ENCODE results near the gene TMEM132D. TPM values are rescaled to one million over a fixed set of nuclear protein-coding genes. Genes with fewer than 3 reads are reported as not detected.
A peak's percentile ranks its signal among the peaks of the same experiment; 100 is the strongest.
"Not testable (repeated sequence)": the region's sequence is repeated elsewhere in the genome, so short reads cannot be mapped to it uniquely, and the experiment has no call there.

The TMEM132D gene
- total RNA-seq, 1 donor from 2014 or later = 0.19 TPM

DNA sequence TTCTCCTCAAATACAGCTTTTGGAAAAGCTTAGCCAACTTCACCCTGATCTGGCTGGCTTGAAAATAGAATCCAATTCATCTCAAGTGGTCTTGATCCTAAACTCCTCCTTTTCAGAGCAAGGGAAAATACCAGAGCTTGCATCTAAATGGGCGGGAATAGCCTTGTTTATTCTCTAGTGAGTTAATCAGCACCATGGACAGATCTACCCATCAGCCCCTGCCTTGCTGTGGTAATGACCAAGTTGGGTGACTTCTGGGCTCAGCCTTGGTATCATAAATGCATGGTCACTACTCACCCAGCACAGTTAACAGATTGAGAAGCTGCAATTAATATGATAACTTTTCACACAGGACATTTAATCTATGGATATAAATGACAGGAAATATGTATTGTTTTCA is 853.9 kb downstream of the TMEM132D start:
- Mint-ChIP-seq H3K4me3 (no peak overlapping the region), H3K9me3 (no peaks in the 10 kb centered on the region), H3K4me1 (peaks cover 4% of the 10 kb centered on the region), H3K36me3 (ENCODE audit: low read depth) (no peaks in the 10 kb centered on the region), H3K27me3 (ENCODE audit: low read depth) (peaks cover 47% of the 10 kb centered on the region), H3K27ac (ENCODE audit: unreplicated experiment) (no peak overlapping the region)
- TF ChIP-seq, protein P1, sequence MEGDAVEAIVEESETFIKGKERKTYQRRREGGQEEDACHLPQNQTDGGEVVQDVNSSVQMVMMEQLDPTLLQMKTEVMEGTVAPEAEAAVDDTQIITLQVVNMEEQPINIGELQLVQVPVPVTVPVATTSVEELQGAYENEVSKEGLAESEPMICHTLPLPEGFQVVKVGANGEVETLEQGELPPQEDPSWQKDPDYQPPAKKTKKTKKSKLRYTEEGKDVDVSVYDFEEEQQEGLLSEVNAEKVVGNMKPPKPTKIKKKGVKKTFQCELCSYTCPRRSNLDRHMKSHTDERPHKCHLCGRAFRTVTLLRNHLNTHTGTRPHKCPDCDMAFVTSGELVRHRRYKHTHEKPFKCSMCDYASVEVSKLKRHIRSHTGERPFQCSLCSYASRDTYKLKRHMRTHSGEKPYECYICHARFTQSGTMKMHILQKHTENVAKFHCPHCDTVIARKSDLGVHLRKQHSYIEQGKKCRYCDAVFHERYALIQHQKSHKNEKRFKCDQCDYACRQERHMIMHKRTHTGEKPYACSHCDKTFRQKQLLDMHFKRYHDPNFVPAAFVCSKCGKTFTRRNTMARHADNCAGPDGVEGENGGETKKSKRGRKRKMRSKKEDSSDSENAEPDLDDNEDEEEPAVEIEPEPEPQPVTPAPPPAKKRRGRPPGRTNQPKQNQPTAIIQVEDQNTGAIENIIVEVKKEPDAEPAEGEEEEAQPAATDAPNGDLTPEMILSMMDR (conservative IDR thresholded peaks at IDR 0.05) = no peak
- peak; percentile 29 for DNase-seq (ENCODE audit: low read depth, low spot score)

DNA sequence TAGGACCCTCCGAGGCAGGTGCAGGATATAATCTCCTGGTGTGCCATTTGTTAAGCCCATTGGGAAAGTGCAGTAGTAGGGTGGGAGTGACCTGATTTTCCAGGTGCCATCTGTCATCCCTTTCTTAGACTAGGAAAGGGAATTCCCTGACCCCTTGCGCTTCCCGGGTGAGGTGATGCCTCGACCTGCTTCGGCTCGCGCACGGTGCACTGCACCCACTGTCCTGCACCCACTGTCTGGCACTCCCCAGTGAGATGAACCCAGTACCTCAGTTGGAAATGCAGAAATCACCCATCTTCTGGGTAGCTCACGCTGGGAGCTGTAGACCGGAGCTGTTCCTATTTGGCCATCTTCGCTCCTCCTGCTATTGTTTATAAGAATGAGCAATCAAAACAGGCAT is 860.5 kb downstream of the TMEM132D start:
- not testable (repeated sequence) for H3K4me1 Mint-ChIP-seq; DNase-seq (ENCODE audit: low read depth, low spot score); H3K27ac Mint-ChIP-seq (ENCODE audit: unreplicated experiment); H3K4me3 Mint-ChIP-seq; H3K36me3 Mint-ChIP-seq (ENCODE audit: low read depth); H3K9me3 Mint-ChIP-seq
- H3K27me3 Mint-ChIP-seq (ENCODE audit: low read depth) = peaks cover 56% of the 10 kb centered on the region

DNA sequence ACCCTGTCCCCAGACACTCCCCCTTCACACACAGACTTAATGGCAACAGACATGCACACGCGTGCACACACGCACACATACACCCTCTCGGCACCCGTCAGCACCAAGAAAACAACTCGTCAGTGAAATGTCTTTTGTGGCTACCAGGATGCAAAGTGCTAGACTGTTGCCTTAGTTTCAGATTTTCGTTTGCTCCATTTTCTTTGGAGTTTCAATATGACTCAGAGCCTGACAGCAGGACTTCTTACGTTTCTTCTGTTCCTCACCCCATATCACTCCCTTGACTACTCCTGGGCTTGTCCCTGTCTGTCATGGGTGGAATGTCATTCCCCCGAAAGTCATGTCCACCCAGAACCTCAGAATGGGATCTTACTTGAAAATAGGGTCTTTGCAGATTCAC is 867.7 kb downstream of the TMEM132D start:
- Mint-ChIP-seq H3K9me3 (no peaks in the 10 kb centered on the region), H3K4me3 (no peak overlapping the region), H3K36me3 (ENCODE audit: low read depth) (no peaks in the 10 kb centered on the region), H3K4me1 (peaks cover 6% of the 10 kb centered on the region), H3K27me3 (ENCODE audit: low read depth) (peaks cover 15% of the 10 kb centered on the region), H3K27ac (ENCODE audit: unreplicated experiment) (no peak overlapping the region)
- no peak for DNase-seq (ENCODE audit: low read depth, low spot score)
- TF ChIP-seq, protein P1 (conservative IDR thresholded peaks at IDR 0.05) = no peak

DNA sequence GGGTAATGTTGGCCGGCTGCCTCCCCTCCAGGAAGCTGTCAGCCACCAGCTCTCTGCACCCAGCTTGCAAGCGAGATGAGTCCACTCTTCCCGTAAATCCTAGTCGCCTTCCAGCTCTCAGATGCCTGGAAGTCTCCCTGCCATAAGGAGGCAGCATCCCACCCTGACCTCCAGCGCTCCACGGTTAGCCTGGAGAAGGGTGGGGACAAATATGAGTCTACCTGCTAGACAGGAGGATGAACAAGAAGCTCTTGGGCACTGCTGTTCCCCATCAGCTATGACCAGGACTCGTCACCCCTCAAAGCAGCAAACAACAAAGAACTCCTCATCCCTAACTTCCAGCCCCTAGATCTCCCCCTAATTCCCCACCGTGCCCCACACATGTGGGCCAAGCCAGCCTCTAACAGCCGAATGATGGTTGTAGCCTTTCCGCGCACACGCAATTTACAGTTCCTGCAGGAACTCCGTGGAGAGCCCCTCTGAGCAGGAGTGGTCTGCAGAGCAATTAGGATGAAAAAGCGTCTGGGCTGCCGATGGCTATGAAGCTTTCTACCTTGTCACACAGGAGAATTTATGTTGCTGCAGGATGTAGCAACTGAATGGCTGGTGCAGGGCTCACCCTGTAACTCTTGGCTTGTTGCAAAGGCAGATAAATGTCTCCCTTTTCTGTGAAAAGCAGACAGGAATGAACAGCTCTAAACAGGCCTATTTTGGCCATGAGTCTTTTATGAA is 869.1 kb downstream of the TMEM132D start:
- peaks cover 4% of the 10 kb centered on the region for H3K27me3 Mint-ChIP-seq (ENCODE audit: low read depth)
- H3K4me3 Mint-ChIP-seq = no peak overlapping the region
- no peak overlapping the region for H3K27ac Mint-ChIP-seq (ENCODE audit: unreplicated experiment)
- peaks cover 6% of the 10 kb centered on the region for H3K4me1 Mint-ChIP-seq
- H3K9me3 Mint-ChIP-seq = no peaks in the 10 kb centered on the region
- TF ChIP-seq, protein P1 (conservative IDR thresholded peaks at IDR 0.05) = no peak
- DNase-seq (ENCODE audit: low read depth, low spot score) = no peak
- no peaks in the 10 kb centered on the region for H3K36me3 Mint-ChIP-seq (ENCODE audit: low read depth)

DNA sequence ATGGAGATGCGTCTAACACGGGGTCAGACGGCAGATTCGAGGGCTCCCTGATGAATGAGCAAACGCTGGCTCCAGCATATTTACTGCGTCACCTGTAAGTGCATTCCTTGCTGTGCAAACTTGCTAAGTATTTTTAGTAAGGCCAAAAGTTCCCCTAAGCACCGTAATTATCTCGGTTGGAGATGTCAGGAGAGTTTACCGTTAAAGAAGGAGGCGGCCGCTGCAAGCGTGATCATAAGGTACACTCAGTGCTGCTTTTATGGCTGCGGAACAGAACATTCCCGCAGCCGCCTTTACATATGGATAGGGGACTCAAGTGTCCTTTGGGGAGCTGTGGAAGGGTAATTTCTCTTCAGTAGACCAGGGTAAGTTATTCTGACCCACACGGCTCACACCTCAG is 875.0 kb downstream of the TMEM132D start:
- Mint-ChIP-seq H3K4me1 (peaks cover 6% of the 10 kb centered on the region), H3K27me3 (ENCODE audit: low read depth) (no peaks in the 10 kb centered on the region), H3K36me3 (ENCODE audit: low read depth) (no peaks in the 10 kb centered on the region), H3K4me3 (no peak overlapping the region), H3K27ac (ENCODE audit: unreplicated experiment) (no peak overlapping the region), H3K9me3 (no peaks in the 10 kb centered on the region)
- DNase-seq (ENCODE audit: low read depth, low spot score) = no peak
- TF ChIP-seq, protein P1 (conservative IDR thresholded peaks at IDR 0.05) = no peak

DNA sequence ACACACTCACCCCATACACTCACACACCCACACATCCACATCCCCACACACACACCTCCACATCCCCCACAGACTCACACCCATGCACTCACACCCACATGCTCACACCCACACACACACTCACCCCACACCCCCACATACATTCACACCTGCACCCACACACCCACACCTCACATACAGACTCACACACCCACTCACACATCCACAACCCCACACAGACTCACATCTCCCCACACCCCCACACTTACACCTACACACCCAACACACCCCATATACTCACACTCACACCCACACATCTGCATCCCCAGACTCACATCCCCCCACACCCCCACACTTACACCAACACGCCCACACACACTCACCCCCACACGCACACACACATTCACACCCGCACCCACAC is 878.8 kb downstream of the TMEM132D start:
- H3K27ac Mint-ChIP-seq (ENCODE audit: unreplicated experiment) = no peak overlapping the region
- DNase-seq (ENCODE audit: low read depth, low spot score) = no peak
- no peaks in the 10 kb centered on the region for H3K4me1 Mint-ChIP-seq
- H3K9me3 Mint-ChIP-seq = no peaks in the 10 kb centered on the region
- H3K27me3 Mint-ChIP-seq (ENCODE audit: low read depth) = no peaks in the 10 kb centered on the region
- H3K4me3 Mint-ChIP-seq = no peak overlapping the region
- TF ChIP-seq, protein P1 (conservative IDR thresholded peaks at IDR 0.05) = no peak
- no peaks in the 10 kb centered on the region for H3K36me3 Mint-ChIP-seq (ENCODE audit: low read depth)

Data from neural crest cell (in vitro differentiated cells).